ENCODE data around the gene HDAC9.

The HDAC9 gene

GRCh38 chr7:18505870-18506460 is 10.4 kb downstream of the HDAC9 start:
- Histone ChIP-seq H3K4me3 (ENCODE audit: insufficient read depth, low read depth, low read length) (no peak overlapping the region), H3K27me3 (ENCODE audit: control insufficient read depth, insufficient read depth, low read length, poor library complexity, severe bottlenecking) (no peaks in the 10 kb centered on the region), H3K9me3 (ENCODE audit: control insufficient read depth, low read length) (no peaks in the 10 kb centered on the region), H3K27ac (ENCODE audit: insufficient read depth, low read depth, low read length, poor library complexity, severe bottlenecking) (no peak overlapping the region), H3K4me1 (ENCODE audit: control insufficient read depth, insufficient read depth, low read length) (no peaks in the 10 kb centered on the region), H3K36me3 (ENCODE audit: control insufficient read depth, insufficient read depth, low read length) (no peaks in the 10 kb centered on the region)
- WGBS, 2 experiments: 94 to 97% methylated on average over 2 to 3 of the region's 5 CpGs

GRCh38 chr7:18508443-18509427 is 13.2 kb downstream of the HDAC9 start:
- no peak overlapping the region for H3K27ac ChIP-seq (ENCODE audit: insufficient read depth, low read depth, low read length, poor library complexity, severe bottlenecking)
- no peaks in the 10 kb centered on the region for H3K27me3 ChIP-seq (ENCODE audit: control insufficient read depth, insufficient read depth, low read length, poor library complexity, severe bottlenecking)
- H3K4me3 ChIP-seq (ENCODE audit: insufficient read depth, low read depth, low read length): no peak overlapping the region
- H3K9me3 ChIP-seq (ENCODE audit: control insufficient read depth, low read length): no peaks in the 10 kb centered on the region
- WGBS, 2 experiments: 66 to 80% methylated on average over 5 to 10 of the region's 10 CpGs
- no peaks in the 10 kb centered on the region for H3K4me1 ChIP-seq (ENCODE audit: control insufficient read depth, insufficient read depth, low read length)
- H3K36me3 ChIP-seq (ENCODE audit: control insufficient read depth, insufficient read depth, low read length): no peaks in the 10 kb centered on the region

- H3K27me3 ChIP-seq (ENCODE audit: control insufficient read depth, insufficient read depth, low read length, poor library complexity, severe bottlenecking): no peaks in the 10 kb centered on the region
- no peaks in the 10 kb centered on the region for H3K9me3 ChIP-seq (ENCODE audit: control insufficient read depth, low read length)
- no peak overlapping the region for H3K27ac ChIP-seq (ENCODE audit: insufficient read depth, low read depth, low read length, poor library complexity, severe bottlenecking)
- H3K36me3 ChIP-seq (ENCODE audit: control insufficient read depth, insufficient read depth, low read length): no peaks in the 10 kb centered on the region
- no peaks in the 10 kb centered on the region for H3K4me1 ChIP-seq (ENCODE audit: control insufficient read depth, insufficient read depth, low read length)
- WGBS, 2 experiments: 83 to 89% methylated on average over 2 of the region's 2 CpGs
- no peak overlapping the region for H3K4me3 ChIP-seq (ENCODE audit: insufficient read depth, low read depth, low read length)
Measured at GRCh38 chr7:18509481-18509880, 13.9 kb downstream of the HDAC9 start.

DNA sequence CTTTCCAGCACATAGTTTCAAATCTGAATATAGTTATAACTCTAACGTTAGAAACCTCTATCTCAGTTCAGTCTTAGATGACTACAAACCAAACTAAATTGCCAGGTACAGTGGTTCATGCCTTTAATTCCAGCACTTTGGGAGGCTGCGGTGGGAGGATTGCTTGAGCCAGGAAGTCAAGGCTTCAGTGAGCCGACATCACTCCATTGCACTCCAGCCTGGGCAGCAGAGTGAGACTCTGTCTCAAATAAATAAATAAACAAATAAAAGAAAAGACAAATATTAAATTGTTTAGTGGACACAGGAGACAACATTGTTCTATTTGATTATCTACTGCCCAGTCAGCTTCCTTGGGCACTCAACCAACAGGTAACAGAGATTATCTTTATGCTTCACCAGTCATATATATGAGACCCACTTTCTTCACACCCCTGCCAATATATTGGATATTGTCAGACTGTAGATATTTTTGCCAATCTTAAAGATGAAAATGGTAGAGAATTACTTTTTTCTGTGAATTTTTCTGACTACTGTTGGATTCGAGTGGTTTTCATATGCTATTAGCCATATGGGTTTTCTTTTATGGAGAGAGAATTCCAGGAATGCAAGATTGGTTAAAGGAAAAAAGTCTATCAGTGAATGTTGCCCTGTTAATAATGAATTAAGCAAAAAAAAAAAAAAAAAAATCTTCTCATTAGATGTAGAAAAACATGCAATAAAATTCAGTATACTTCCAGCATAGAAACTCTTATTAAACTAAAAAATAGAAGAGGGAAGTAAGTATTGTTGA is 16.0 kb downstream of the HDAC9 start:
- Histone ChIP-seq H3K4me1 (ENCODE audit: control insufficient read depth, insufficient read depth, low read length) (no peaks in the 10 kb centered on the region), H3K27me3 (ENCODE audit: control insufficient read depth, insufficient read depth, low read length, poor library complexity, severe bottlenecking) (no peaks in the 10 kb centered on the region), H3K36me3 (ENCODE audit: control insufficient read depth, insufficient read depth, low read length) (no peaks in the 10 kb centered on the region), H3K9me3 (ENCODE audit: control insufficient read depth, low read length) (no peaks in the 10 kb centered on the region), H3K27ac (ENCODE audit: insufficient read depth, low read depth, low read length, poor library complexity, severe bottlenecking) (no peak overlapping the region), H3K4me3 (ENCODE audit: insufficient read depth, low read depth, low read length) (no peak overlapping the region)
- 88 to 97% methylated on average over 4 of the region's 4 CpGs for WGBS, 2 experiments

- WGBS, 2 experiments: 100% methylated on average over 1 of the region's 1 CpG
- H3K4me3 ChIP-seq (ENCODE audit: insufficient read depth, low read depth, low read length): no peak overlapping the region
- H3K27me3 ChIP-seq (ENCODE audit: control insufficient read depth, insufficient read depth, low read length, poor library complexity, severe bottlenecking): no peaks in the 10 kb centered on the region
- H3K27ac ChIP-seq (ENCODE audit: insufficient read depth, low read depth, low read length, poor library complexity, severe bottlenecking): no peak overlapping the region
- no peaks in the 10 kb centered on the region for H3K36me3 ChIP-seq (ENCODE audit: control insufficient read depth, insufficient read depth, low read length)
- no peaks in the 10 kb centered on the region for H3K4me1 ChIP-seq (ENCODE audit: control insufficient read depth, insufficient read depth, low read length)
- H3K9me3 ChIP-seq (ENCODE audit: control insufficient read depth, low read length): no peaks in the 10 kb centered on the region
Measured at GRCh38 chr7:18513343-18513742, 17.8 kb downstream of the HDAC9 start.

DNA sequence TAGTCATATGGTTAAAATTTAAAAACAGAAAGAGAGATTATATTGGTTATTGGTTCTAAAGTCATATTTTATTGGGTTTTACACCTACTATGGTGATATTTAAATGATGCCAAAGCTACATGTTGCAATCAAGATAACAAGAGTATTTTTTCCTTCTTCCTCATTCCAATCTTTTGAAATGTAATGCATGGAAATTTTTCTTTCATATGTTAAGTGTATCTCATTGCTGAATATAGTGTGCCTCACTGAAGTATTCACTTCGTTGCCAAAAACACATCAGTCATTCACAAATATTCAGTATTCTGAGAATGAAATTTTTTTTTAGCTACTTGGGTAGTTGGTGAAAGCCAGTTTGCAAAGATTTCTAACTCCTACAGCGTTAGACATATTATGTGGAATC is 19.5 kb downstream of the HDAC9 start:
- no peak overlapping the region for H3K4me3 ChIP-seq (ENCODE audit: insufficient read depth, low read depth, low read length)
- WGBS, 2 experiments: 93% methylated on average over 1 of the region's 2 CpGs
- H3K27ac ChIP-seq (ENCODE audit: insufficient read depth, low read depth, low read length, poor library complexity, severe bottlenecking): no peak overlapping the region
- no peaks in the 10 kb centered on the region for H3K27me3 ChIP-seq (ENCODE audit: control insufficient read depth, insufficient read depth, low read length, poor library complexity, severe bottlenecking)
- H3K36me3 ChIP-seq (ENCODE audit: control insufficient read depth, insufficient read depth, low read length): no peaks in the 10 kb centered on the region
- no peaks in the 10 kb centered on the region for H3K4me1 ChIP-seq (ENCODE audit: control insufficient read depth, insufficient read depth, low read length)
- no peaks in the 10 kb centered on the region for H3K9me3 ChIP-seq (ENCODE audit: control insufficient read depth, low read length)

GRCh38 chr7:18517646-18518045 is 22.1 kb downstream of the HDAC9 start:
- H3K4me3 ChIP-seq (ENCODE audit: insufficient read depth, low read depth, low read length): no peak overlapping the region
- no peaks in the 10 kb centered on the region for H3K27me3 ChIP-seq (ENCODE audit: control insufficient read depth, insufficient read depth, low read length, poor library complexity, severe bottlenecking)
- WGBS, 2 experiments: 87 to 100% methylated on average over 2 of the region's 2 CpGs
- no peak overlapping the region for H3K27ac ChIP-seq (ENCODE audit: insufficient read depth, low read depth, low read length, poor library complexity, severe bottlenecking)
- no peaks in the 10 kb centered on the region for H3K9me3 ChIP-seq (ENCODE audit: control insufficient read depth, low read length)
- H3K4me1 ChIP-seq (ENCODE audit: control insufficient read depth, insufficient read depth, low read length): peaks cover 4% of the 10 kb centered on the region
- H3K36me3 ChIP-seq (ENCODE audit: control insufficient read depth, insufficient read depth, low read length): no peaks in the 10 kb centered on the region

- no peaks in the 10 kb centered on the region for H3K9me3 ChIP-seq (ENCODE audit: control insufficient read depth, low read length)
- H3K4me3 ChIP-seq (ENCODE audit: insufficient read depth, low read depth, low read length): no peak overlapping the region
- H3K27me3 ChIP-seq (ENCODE audit: control insufficient read depth, insufficient read depth, low read length, poor library complexity, severe bottlenecking): no peaks in the 10 kb centered on the region
- H3K4me1 ChIP-seq (ENCODE audit: control insufficient read depth, insufficient read depth, low read length): peaks cover 4% of the 10 kb centered on the region
- H3K36me3 ChIP-seq (ENCODE audit: control insufficient read depth, insufficient read depth, low read length): no peaks in the 10 kb centered on the region
- H3K27ac ChIP-seq (ENCODE audit: insufficient read depth, low read depth, low read length, poor library complexity, severe bottlenecking): no peak overlapping the region
- 91 to 98% methylated on average over 6 of the region's 6 CpGs for WGBS, 2 experiments
Measured at GRCh38 chr7:18518555-18518954, 23.0 kb downstream of the HDAC9 start.

- no peaks in the 10 kb centered on the region for H3K27me3 ChIP-seq (ENCODE audit: control insufficient read depth, insufficient read depth, low read length, poor library complexity, severe bottlenecking)
- no peak overlapping the region for H3K4me3 ChIP-seq (ENCODE audit: insufficient read depth, low read depth, low read length)
- WGBS, 2 experiments: 92 to 99% methylated on average over 5 of the region's 5 CpGs
- no peak overlapping the region for H3K27ac ChIP-seq (ENCODE audit: insufficient read depth, low read depth, low read length, poor library complexity, severe bottlenecking)
- no peaks in the 10 kb centered on the region for H3K9me3 ChIP-seq (ENCODE audit: control insufficient read depth, low read length)
- H3K36me3 ChIP-seq (ENCODE audit: control insufficient read depth, insufficient read depth, low read length): no peaks in the 10 kb centered on the region
- peaks cover 4% of the 10 kb centered on the region for H3K4me1 ChIP-seq (ENCODE audit: control insufficient read depth, insufficient read depth, low read length)
Measured at GRCh38 chr7:18520450-18521235, 25.1 kb downstream of the HDAC9 start.

All from ectodermal cell (in vitro differentiated cells).